HG02943 (cell line): ENCODE results near the gene ITPR2.

Experiments used
- ATAC-seq: cut with Tn5 transposase; IDR thresholded peaks from one replicate; pipeline ENCODE4 v1.9.1; 2021; ENCODE audit warnings: mild to moderate bottlenecking, low read depth, moderate library complexity; ENCODE audit not compliant: unreplicated experiment

Gene ITPR2

GRCh38 chr12:26825459-26826016 lies 7.5 kb downstream of the ITPR2 start:
- ATAC-seq: no peak

DNA sequence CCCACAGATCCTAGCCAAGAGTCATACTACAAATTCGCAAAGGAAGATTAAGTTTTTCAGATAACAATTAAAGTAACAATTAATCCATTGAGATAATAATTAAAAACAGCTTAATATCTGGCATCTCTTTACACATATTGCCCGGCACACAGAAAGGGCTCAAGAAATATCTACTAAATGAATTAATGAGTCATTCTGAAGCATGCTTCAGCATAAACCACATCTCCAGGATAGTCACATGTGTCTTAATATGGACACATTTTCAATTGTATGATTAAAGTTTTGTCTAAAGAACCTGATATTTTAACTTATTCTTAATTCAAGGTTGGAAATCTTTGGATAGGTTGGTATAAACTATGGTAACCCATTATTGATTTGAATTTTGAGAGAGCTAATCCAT lies 9.6 kb downstream of the ITPR2 start:
- ATAC-seq: no peak

DNA sequence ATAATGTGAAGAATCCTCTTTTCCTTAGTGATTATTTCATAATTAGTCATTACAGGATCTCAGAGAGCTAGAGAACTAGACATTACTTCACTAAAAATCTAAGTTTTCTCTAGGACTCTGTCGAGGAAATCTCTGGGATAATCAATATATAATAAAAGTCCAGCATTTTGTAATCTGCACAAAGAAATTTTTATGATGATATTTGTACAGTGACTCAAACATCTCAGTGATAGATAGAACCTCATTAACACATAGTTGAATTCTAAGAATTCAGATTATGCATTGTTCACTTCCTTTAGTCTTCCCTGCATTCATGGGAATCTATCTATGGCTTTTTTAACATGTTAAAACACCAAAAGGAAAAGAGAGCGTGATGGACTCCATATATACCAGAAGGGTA lies 11.0 kb downstream of the ITPR2 start:
- ATAC-seq: no peak

GRCh38 chr12:26821212-26821701 lies 11.7 kb downstream of the ITPR2 start:
- no peak for ATAC-seq

GRCh38 chr12:26818636-26819035 lies 14.4 kb downstream of the ITPR2 start:
- no peak for ATAC-seq

- ATAC-seq: no peak
These were observed 14.8 kb downstream of the ITPR2 start for GRCh38 chr12:26818201-26818600.

GRCh38 chr12:26817183-26817591 lies 15.8 kb downstream of the ITPR2 start:
- peak; percentile 77 for ATAC-seq

GRCh38 chr12:26813812-26814211 lies 19.2 kb downstream of the ITPR2 start:
- no peak for ATAC-seq

- no peak for ATAC-seq
These were observed 22.7 kb downstream of the ITPR2 start for GRCh38 chr12:26810330-26810729.

- ATAC-seq: no peak
These were observed 23.2 kb downstream of the ITPR2 start for GRCh38 chr12:26809611-26810285.

GRCh38 chr12:26808766-26809476 lies 24.1 kb downstream of the ITPR2 start:
- ATAC-seq: no peak

DNA sequence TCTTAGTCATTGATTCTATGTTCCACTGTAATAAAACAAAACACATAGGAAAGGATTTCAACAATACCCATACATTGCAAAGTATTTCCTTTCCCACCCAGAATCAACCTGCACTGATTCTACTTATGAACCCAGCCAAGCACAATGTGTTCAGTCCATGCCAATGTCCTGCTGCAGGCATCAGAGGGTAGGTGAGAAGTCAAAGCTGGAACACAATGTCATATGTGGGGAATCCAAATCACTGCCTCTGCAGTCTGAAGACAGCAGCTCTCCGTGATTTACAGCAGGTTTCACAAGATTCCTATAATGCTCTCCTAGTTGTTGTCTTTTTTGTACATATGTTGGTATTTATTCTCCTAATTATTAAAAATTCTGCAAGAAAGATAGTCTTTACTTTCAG lies 25.7 kb downstream of the ITPR2 start:
- ATAC-seq: no peak

GRCh38 chr12:26806556-26806955 lies 26.4 kb downstream of the ITPR2 start:
- ATAC-seq: no peak

DNA sequence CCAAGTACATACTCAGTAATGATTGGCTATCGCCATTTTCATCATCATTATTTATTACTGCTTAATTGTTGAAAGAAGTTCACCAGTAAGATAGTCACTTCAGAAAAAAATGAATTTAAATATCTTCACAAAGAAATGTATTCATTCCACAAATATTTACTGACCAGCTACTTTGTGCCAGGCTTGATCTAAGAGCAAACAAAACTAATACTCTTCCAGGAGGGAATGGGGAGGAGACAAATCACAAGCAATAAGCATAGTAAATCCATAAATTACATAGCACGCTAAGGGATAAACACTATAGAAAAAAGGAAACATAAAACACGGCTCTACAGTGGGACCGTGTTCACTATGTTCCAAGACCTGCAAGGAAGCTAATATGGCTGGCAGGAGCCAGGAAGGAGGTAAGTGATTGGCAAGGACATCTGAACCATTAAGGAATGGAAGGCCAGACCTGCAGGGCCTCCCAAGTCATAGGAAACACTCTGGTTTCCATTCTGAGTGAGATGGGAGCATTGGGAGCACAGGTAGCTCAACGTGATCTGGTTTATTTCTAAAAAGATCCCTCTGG lies 27.5 kb downstream of the ITPR2 start:
- no peak for ATAC-seq

DNA sequence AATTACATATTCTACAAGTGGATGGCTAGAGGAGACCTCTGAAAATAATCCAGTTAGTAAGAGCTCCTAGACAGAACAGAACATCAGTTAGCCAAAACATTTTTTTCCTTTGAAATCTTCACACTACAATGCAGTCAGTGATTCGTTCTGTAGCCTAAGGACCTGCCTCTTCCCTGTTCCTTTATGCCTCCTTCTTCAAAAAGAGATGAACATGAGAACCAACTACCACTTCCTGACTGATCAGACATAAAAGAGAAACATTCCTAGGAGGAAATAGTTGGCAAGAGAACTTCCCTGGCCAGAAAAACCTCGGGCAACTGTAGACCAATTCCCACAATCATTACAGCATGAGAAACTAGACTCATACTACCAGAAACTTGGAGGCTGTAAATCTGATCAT lies 29.4 kb downstream of the ITPR2 start:
- ATAC-seq: no peak

- ATAC-seq: no peak
These were observed 31.5 kb downstream of the ITPR2 start for GRCh38 chr12:26801486-26801885.

DNA sequence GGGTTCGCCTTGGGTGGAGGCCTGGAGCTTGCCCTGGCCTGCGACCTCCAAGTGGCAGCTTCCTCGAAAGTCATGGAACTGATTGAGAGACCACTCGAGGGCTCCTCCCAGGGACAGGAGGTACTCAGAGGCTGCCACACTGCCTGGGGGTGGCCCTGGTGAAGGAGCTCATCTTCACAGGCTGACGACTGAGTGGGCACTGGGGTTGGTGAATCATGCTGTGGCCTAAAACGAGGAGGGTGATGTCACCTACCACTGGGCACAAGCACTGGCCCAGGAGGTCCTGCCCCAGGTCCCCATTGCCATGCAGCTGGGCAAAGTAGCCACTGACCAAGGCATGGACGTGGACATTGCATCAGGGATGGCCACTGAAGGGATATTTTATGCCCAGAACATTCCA lies 32.1 kb downstream of the ITPR2 start:
- no peak for ATAC-seq

DNA sequence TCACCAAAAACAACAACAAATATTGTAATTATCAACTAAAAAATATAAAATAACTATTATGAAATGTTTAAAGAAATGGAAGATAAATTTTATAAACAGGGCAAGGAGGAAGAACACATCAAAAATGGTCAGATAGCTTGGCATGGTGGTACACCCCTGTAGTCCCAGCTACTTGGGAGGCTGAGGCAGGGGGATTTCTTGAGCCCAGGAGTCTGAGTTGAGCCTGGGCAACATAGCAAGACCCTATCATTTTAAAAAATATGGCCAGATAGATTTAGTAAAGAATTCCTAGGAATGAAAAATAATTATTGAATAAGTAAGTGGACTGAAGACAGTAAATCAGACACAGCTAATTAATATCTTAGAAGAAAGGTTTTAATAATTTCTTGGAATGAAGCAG lies 32.6 kb downstream of the ITPR2 start:
- no peak for ATAC-seq

DNA sequence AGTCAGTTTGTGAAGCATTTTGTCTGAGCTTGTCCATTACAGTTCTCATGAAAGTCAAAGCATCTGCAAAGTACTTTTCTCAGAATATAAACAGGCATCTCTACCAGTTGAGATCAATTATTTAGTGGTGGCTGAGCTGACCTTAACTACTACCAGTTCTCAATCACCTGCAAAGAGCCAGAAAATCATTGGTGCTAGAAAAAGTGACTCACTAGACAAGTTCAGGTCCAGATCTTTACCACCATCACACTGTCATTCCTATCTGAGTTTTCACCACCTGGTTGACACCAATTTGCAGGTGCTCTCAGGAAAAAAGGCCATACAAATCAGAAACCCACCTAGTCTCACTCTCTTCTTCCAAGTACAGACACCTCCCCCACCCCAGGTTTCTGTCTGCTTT lies 33.3 kb downstream of the ITPR2 start:
- ATAC-seq: no peak

- no peak for ATAC-seq
These were observed 34.4 kb downstream of the ITPR2 start for GRCh38 chr12:26798640-26799039.

DNA sequence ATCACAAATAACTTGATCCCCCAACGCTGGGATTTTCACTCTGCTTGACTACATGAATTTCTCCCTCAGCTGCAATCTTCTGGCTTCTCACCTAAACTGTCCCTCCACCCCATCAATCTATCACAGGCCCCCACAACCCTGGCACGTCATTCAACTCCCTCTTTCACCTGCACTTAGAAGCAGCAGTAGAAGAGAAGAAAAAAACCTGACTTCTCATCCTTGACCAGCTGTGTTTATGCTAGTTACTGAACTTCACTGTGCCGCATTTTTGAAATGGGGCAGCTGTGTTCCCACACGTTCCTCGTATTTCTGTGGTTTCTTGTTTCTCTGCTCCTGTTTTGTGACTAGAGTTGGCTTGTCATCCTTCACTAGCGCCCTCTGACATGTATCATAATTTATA lies 35.0 kb downstream of the ITPR2 start:
- ATAC-seq: peak; percentile 63
